ENCODE measurements around the gene ANXA9.

The ANXA9 gene

DNA sequence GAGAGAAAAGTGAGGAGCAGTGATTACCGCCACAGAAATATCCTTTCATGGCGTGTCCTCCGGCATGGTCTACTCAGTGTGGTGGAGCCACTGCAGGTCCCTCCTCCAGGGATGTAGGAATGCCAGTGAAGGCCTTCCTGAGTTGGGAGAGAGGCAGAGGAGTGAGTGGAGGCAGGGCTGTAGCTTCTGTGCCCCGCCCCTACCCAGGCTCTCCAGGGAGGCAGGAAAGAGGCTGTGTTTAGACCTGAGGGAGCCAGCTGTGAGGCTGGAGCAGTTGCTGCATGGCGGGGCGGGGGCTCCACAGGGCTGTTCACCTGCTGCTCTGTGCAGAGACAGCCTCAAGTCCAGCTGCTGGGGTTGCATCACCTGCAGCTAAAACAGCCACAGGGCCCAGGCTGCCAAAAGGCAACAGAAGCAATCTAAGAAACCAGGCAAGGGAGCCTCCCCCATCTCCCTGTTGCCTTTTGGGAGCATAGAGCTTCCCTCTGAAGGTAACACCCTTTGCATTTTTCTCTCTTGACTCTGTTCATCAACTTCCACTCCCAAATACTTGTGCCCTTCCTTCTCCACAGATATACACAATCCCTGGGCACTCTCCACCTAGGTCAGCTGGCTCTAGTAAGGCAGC is 801 bp upstream of the ANXA9 start:
- in situ Hi-C loops (cut with MboI; ENCODE audit: low pct_unique_long_range_greater_than_20kb, low sequenced_read_pairs, unreplicated experiment): no loop called here
- TF ChIP-seq, protein P1, sequence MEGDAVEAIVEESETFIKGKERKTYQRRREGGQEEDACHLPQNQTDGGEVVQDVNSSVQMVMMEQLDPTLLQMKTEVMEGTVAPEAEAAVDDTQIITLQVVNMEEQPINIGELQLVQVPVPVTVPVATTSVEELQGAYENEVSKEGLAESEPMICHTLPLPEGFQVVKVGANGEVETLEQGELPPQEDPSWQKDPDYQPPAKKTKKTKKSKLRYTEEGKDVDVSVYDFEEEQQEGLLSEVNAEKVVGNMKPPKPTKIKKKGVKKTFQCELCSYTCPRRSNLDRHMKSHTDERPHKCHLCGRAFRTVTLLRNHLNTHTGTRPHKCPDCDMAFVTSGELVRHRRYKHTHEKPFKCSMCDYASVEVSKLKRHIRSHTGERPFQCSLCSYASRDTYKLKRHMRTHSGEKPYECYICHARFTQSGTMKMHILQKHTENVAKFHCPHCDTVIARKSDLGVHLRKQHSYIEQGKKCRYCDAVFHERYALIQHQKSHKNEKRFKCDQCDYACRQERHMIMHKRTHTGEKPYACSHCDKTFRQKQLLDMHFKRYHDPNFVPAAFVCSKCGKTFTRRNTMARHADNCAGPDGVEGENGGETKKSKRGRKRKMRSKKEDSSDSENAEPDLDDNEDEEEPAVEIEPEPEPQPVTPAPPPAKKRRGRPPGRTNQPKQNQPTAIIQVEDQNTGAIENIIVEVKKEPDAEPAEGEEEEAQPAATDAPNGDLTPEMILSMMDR (IDR thresholded peaks at IDR 0.05; ENCODE audit: extremely low read depth, insufficient read depth, missing control alignments): no peak
- DNase-seq (ENCODE audit: low spot score): no peak

DNA sequence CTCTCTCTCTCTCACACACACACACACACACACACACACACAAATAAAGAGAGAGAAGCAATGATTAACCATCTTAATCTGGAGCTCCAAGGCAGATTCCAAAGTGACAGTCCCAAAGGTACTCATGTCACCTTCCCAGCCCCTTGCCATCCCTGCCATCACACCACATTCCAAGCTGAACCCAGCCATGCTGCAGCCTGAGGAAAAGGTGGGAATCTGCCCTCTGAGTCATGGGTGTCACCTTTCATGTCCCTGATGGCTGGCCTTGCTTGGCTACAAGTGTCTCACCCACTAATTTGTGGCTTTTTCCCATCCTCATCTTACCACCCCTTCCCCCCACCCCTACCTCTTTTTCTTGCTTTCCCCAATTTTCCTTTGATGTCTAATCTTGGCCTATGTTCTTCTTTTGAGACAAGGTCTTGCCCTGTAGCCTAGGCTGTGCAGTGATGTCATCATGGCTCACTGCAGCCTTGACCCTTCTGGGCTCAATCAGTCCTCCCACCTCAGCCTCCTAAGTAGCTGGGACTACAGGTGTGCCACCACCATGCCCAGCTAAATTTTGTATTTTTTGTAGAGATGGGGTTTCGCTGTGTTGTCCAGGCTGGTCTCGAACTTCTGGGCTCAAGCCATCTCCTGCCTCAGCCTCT is 3.2 kb downstream of the ANXA9 start:
- no peak for DNase-seq (ENCODE audit: low spot score)
- TF ChIP-seq, protein P1 (IDR thresholded peaks at IDR 0.05; ENCODE audit: extremely low read depth, insufficient read depth, missing control alignments): no peak
- in situ Hi-C loops (cut with MboI; ENCODE audit: low pct_unique_long_range_greater_than_20kb, low sequenced_read_pairs, unreplicated experiment): no loop called here

DNA sequence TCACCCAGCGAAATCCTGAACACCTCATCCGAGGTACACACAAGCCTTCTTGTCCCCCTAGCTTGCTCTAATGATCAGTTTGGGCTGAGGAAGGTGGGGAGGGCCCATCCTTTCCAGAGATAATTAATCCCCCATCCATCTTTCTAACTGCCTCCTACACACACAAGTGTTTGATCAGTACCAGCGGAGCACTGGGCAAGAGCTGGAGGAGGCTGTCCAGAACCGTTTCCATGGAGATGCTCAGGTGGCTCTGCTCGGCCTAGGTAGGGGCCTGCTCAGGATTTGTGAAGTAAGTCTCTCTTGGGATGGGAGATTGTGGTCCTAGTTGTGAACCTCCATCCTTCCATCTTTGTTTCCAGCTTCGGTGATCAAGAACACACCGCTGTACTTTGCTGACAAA is 5.8 kb downstream of the ANXA9 start:
- DNase-seq (ENCODE audit: low spot score): no peak
- in situ Hi-C loops (cut with MboI; ENCODE audit: low pct_unique_long_range_greater_than_20kb, low sequenced_read_pairs, unreplicated experiment): no loop called here

DNA sequence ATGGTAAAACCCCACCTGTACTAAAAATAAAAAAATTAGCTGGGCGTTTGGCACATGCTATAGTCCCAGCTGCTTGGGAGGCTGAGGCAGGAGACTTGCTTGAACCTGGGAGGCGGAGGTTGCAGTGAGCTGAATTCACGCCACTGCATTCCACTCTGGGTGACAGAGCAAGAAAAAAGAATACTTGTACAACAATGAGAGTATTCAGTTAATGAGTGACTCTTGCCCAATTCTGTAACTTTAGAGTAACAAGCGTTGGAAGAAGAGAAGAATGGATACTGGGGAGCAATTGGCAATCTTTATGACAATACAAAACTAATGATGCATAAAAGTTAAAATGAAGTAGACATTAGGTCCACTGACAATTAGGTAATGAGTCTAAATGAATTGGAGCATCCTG is 10.5 kb downstream of the ANXA9 start:
- no peak for DNase-seq (ENCODE audit: low spot score)
- in situ Hi-C loops (cut with MboI; ENCODE audit: low pct_unique_long_range_greater_than_20kb, low sequenced_read_pairs, unreplicated experiment): no loop called here
- TF ChIP-seq, protein P1 (IDR thresholded peaks at IDR 0.05; ENCODE audit: extremely low read depth, insufficient read depth, missing control alignments): no peak

More for the DNA sequence above, 5.8 kb downstream of the ANXA9 start:
- TF ChIP-seq, protein P1 (IDR thresholded peaks at IDR 0.05; ENCODE audit: extremely low read depth, insufficient read depth, missing control alignments): no peak

DNA sequence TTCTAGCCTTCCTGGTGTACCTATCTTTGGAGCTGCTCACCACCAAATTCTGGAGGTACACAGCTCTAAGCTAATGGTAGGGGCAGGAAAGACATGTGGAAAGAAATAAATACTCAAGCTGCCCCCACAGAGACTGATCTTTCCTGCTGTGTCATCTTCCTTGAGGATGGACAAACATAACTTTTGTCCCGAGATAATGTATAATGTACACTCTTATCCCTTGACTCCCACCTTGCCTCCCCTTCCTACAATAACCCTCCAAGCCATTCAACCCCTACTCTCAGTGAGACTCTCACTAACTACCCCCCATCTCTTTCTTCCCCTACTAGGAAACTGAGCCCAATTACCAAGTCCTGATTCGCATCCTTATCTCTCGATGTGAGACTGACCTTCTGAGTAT is 12.2 kb downstream of the ANXA9 start:
- in situ Hi-C loops (cut with MboI; ENCODE audit: low pct_unique_long_range_greater_than_20kb, low sequenced_read_pairs, unreplicated experiment): no loop called here
- TF ChIP-seq, protein P1 (IDR thresholded peaks at IDR 0.05; ENCODE audit: extremely low read depth, insufficient read depth, missing control alignments): no peak
- DNase-seq (ENCODE audit: low spot score): no peak

DNA sequence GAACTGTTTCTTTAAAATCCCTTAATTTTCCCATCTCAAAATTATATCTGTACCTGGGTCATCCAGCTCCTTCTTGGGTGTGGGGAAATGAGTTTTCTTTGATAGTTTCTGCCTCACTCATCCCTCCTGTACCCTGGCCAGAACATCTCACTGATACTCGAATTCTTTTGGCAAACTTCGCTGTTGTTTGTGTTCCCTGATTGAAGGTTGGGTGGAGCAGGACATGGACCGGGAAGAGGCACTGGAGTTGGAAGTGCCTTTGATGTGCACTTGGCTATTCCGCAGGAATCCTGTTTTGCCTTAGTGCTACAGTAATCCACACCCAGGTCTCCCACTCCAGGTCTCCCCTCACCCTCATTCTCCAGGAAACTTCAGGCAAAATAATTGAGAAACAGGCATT is 13.4 kb downstream of the ANXA9 start:
- in situ Hi-C loops (cut with MboI; ENCODE audit: low pct_unique_long_range_greater_than_20kb, low sequenced_read_pairs, unreplicated experiment): no loop called here
- TF ChIP-seq, protein P1 (IDR thresholded peaks at IDR 0.05; ENCODE audit: extremely low read depth, insufficient read depth, missing control alignments): no peak
- DNase-seq (ENCODE audit: low spot score): no peak
